Measurements from ENCODE around the gene SSNA1. TPM values are rescaled to one million over a fixed set of nuclear protein-coding genes. Genes with fewer than 3 reads are reported as not detected.

SSNA1 gene
- total RNA-seq, 4 donors from 2014 or later: 42.0 to 97.5 (median 62.8) TPM

DNA sequence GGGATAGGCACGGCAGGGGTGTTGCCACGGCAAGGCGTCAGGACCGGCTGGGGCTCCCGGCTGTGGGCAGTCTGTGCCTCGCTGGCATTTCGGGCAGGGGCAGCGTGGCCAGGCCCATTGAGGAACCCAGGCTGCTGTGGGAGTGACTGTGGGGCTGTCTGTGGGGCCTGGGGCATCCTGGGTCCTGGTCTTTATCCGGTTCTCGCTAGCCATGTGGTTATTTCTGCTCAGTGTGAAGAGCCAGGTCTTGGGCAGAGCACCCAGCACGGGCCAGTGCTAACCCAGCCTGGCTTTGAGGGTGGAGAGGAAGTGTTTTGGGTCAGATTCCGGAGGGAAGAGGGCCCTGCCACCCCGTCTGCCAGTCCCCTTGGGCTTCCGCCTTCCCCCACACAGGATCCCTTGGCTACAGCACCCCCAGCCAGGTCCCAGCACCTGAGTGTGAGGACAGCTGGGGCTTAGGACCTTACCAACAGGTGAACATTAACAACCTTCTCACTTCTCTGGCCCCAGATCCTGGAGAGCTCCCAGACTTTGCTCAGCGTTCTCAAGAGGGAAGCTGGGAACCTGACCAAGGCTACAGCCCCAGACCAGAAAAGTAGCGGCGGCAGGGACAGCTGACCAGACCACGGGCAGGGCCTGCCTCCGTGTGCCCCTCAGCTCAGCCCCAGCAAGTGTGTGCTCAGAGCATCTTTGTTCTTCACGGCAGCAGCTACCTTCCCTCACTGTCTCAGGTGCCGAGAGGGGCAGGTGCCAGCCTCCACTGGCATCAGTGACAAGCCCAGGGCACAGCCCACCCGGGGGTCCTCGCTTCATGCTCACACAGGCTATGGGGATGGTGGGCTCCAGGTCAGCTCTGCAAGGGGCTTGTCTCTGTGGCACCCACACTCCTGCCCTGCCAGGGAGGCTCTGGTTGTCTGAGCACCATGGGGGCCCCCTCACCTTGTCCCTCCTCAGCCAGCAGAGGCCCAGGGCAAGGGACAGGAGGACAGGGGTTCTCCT is 1.1 kb downstream of the SSNA1 start:
- H3K4me1 ChIP-seq: peaks cover 29 to 33% of the 10 kb centered on the region in 2 donors

GRCh38 chr9:137190315-137190856 is 1.9 kb downstream of the SSNA1 start:
- peaks cover 10 to 11% of the 10 kb centered on the region in 2 donors for H3K36me3 ChIP-seq
- no peak for TF ChIP-seq CTCF (IDR thresholded peaks at IDR 0.05)
- no peak for TF ChIP-seq POLR2A (IDR thresholded peaks at IDR 0.05)
- H3K4me1 ChIP-seq: peaks cover 29 to 33% of the 10 kb centered on the region in 2 donors

More for the DNA sequence above, 1.1 kb downstream of the SSNA1 start:
- DNase-seq: no peak
- H3K4me3 ChIP-seq (replicated peaks in 1 of 3): peak overlapping the region; percentile 29 to 90 (median 86)
- no peaks in the 10 kb centered on the region for H3K27me3 ChIP-seq
- no peaks in the 10 kb centered on the region for H3K9me3 ChIP-seq
- TF ChIP-seq POLR2A (IDR thresholded peaks at IDR 0.05) (no peak), CTCF (IDR thresholded peaks at IDR 0.05) (no peak)
- intact Hi-C loops (cut with DNase I): loop anchor here (5.0 kb wide), 1 partner anchor 38 kb away; the partner anchor contains the start of genes CYSRT1 and RNF224
- 37 to 52% methylated on average over 13 to 15 of the region's 23 CpGs for WGBS, 2 donors
- peak overlapping the region; percentile 70 to 88 (median 86) for H3K27ac ChIP-seq
- peaks cover 10 to 17% of the 10 kb centered on the region in 2 donors for H3K36me3 ChIP-seq

GRCh38 chr9:137191245-137191644 is 2.8 kb downstream of the SSNA1 start:
- H3K27me3 ChIP-seq: no peaks in the 10 kb centered on the region
- WGBS, 2 donors: 74 to 80% methylated on average over 2 of the region's 3 CpGs
- intact Hi-C loops (cut with DNase I): no loop called here
- H3K36me3 ChIP-seq: peaks cover 8 to 10% of the 10 kb centered on the region in 2 donors
- H3K4me3 ChIP-seq (replicated peaks in 1 of 3): no peak overlapping the region
- no peaks in the 10 kb centered on the region for H3K9me3 ChIP-seq
- no peak overlapping the region for H3K27ac ChIP-seq
- H3K4me1 ChIP-seq: peaks cover 29 to 33% of the 10 kb centered on the region in 2 donors
- TF ChIP-seq CTCF (IDR thresholded peaks at IDR 0.05): no peak
- DNase-seq: no peak

More at GRCh38 chr9:137190315-137190856, 1.9 kb downstream of the SSNA1 start:
- Histone ChIP-seq H3K9me3 (no peaks in the 10 kb centered on the region), H3K27me3 (no peaks in the 10 kb centered on the region), H3K4me3 (replicated peaks in 1 of 3) (no peak overlapping the region), H3K27ac (peak overlapping the region in 1 of 3 donors; percentile 88)
- intact Hi-C loops (cut with DNase I): no loop called here
- 73 to 82% methylated on average over 6 to 8 of the region's 9 CpGs for WGBS, 2 donors
- DNase-seq: no peak

- Histone ChIP-seq H3K9me3 (no peaks in the 10 kb centered on the region), H3K27me3 (no peaks in the 10 kb centered on the region), H3K4me3 (replicated peaks in 1 of 3) (no peak overlapping the region), H3K27ac (no peak overlapping the region), H3K4me1 (peaks cover 24 to 26% of the 10 kb centered on the region in 2 donors), H3K36me3 (peaks cover 8 to 10% of the 10 kb centered on the region in 2 donors)
- DNase-seq: no peak
- WGBS, 2 donors: 85 to 91% methylated on average over 14 to 16 of the region's 22 CpGs
- intact Hi-C loops (cut with DNase I): no loop called here
- TF ChIP-seq CTCF (IDR thresholded peaks at IDR 0.05) (no peak), POLR2A (IDR thresholded peaks at IDR 0.05) (no peak)
These were observed 3.4 kb downstream of the SSNA1 start for GRCh38 chr9:137191691-137192447.

All from thyroid gland (tissue), 4 donors.